PFSK-1 (cell line): Measurements from ENCODE around the gene ZNF219.

Experiments
- FOXP2 ChIP-seq: optimal IDR thresholded peaks from 2 replicates; pipeline ENCODE3; 2011; ENCODE audit warnings: borderline replicate concordance, control low read depth, inconsistent platforms; ENCODE audit not compliant: insufficient read depth; ENCODE audit errors: extremely low read length, extremely low read depth
- POLR2AphosphoS5 ChIP-seq: IDR thresholded peaks from 2 replicates; pipeline ENCODE4 v1.6.1; 2012; ENCODE audit warnings: low read depth, mild to moderate bottlenecking, control low read depth, low read length, moderate library complexity
- REST ChIP-seq, 2 experiments: IDR thresholded peaks; 2 replicates each; pipeline versions ENCODE4 v1.6.1 to v1.8.0; 2011 to 2012; ENCODE audit warnings: low read depth in 2 of 2, low read length in 2 of 2, control low read depth in 1 of 2, inconsistent platforms in 1 of 2, mild to moderate bottlenecking in 1 of 2, moderate library complexity in 1 of 2; ENCODE audit not compliant: insufficient read depth in 1 of 2
- SIN3A ChIP-seq: IDR thresholded peaks from 2 replicates; pipeline ENCODE4 v1.6.1; 2012; ENCODE audit warnings: mild to moderate bottlenecking, low read length, moderate library complexity, borderline replicate concordance; ENCODE audit not compliant: insufficient read depth
- TAF1 ChIP-seq: IDR thresholded peaks from 2 replicates; pipeline ENCODE4 v1.6.1; 2012; ENCODE audit warnings: low read length, control low read depth, borderline replicate concordance; ENCODE audit not compliant: insufficient read depth

Gene ZNF219

GRCh38 chr14:21089271-21089670, 9.2 kb downstream of the ZNF219 start:
- no peak for TF ChIP-seq POLR2AphosphoS5
- TF ChIP-seq TAF1: no peak
- no peak for TF ChIP-seq SIN3A
- no peak for TF ChIP-seq REST (IDR thresholded peaks at IDR 0.05; ENCODE audit: insufficient read depth in 1 of 2, low read depth in 2 of 2, low read length in 2 of 2)
- no peak for TF ChIP-seq FOXP2

- TF ChIP-seq POLR2AphosphoS5 (no peak), FOXP2 (no peak), TAF1 (no peak), SIN3A (no peak), REST (IDR thresholded peaks at IDR 0.05; ENCODE audit: insufficient read depth in 1 of 2, low read depth in 2 of 2, low read length in 2 of 2) (no peak)
Measured at GRCh38 chr14:21088687-21089086, 9.8 kb downstream of the ZNF219 start.

- TF ChIP-seq REST (IDR thresholded peaks at IDR 0.05; ENCODE audit: insufficient read depth in 1 of 2, low read depth in 2 of 2, low read length in 2 of 2) (no peak), POLR2AphosphoS5 (peak; percentile 69)
Measured at GRCh38 chr14:21087294-21088091, 11.0 kb downstream of the ZNF219 start.

GRCh38 chr14:21086908-21087293, 11.6 kb downstream of the ZNF219 start:
- TF ChIP-seq POLR2AphosphoS5 (no peak), REST (IDR thresholded peaks at IDR 0.05; ENCODE audit: insufficient read depth in 1 of 2, low read depth in 2 of 2, low read length in 2 of 2) (no peak), TAF1 (no peak), FOXP2 (no peak), SIN3A (no peak)
